H1 (cell line): ENCODE measurements around the gene FMN2. TPM values are rescaled to one million over a fixed set of nuclear protein-coding genes. Genes with fewer than 3 reads are reported as not detected.

ENCODE experiments used
- CTCF ChIA-PET: fragments of 300-600 bp; sonication (Branson Sonifier 250); formaldehyde crosslinking; loops from one replicate; lab custom pipeline; 2021; ENCODE audit not compliant: partially characterized antibody; lab: Charles Lee
- POLR2A ChIA-PET: fragments of 300-600 bp; sonication (Branson Sonifier 250); formaldehyde crosslinking; loops from one replicate; lab custom pipeline; 2021; ENCODE audit warnings: inconsistent platforms; ENCODE audit not compliant: partially characterized antibody; lab: Charles Lee
- DNase-seq, 2 experiments: peaks; one replicate each; pipeline versions ENCODE4 v3.0.0 to v3.0.0-alpha.2; 2010 to 2022; ENCODE audit warnings: low spot score in 2 of 2, low read depth in 1 of 2, mixed read lengths in 1 of 2
- FAIRE-seq: peaks from 2 replicates; lab custom pipeline; 2011; peaks lifted over from hg19 to GRCh38; lab: Jason Lieb, UNC
- H2AFZ ChIP-seq: 2 replicates; pipeline ENCODE4 v1.8.1; 2012; ENCODE audit warnings: low read length, inconsistent platforms
- H2AK5ac ChIP-seq: 2 replicates; pipeline ENCODE4 v1.6.1; 2013; ENCODE audit warnings: low read depth, low read length
- H2BK120ac ChIP-seq: replicated peaks from 2 replicates; pipeline ENCODE3; 2013; ENCODE audit warnings: low read depth, low read length, inconsistent platforms
- H2BK12ac ChIP-seq: 2 replicates; pipeline ENCODE4 v1.6.1; 2013; ENCODE audit warnings: low read depth, low read length
- H2BK15ac ChIP-seq: 2 replicates; pipeline ENCODE4 v1.6.1; 2013; ENCODE audit warnings: low read length
- H2BK20ac ChIP-seq: 2 replicates; pipeline ENCODE4 v1.6.1; 2013; ENCODE audit warnings: low read length
- H2BK5ac ChIP-seq: 2 replicates; pipeline ENCODE4 v1.6.1; 2013; ENCODE audit warnings: low read depth, low read length
- H3K14ac ChIP-seq: 2 replicates; pipeline ENCODE4 v1.6.1; 2013; ENCODE audit warnings: inconsistent platforms; ENCODE audit not compliant: insufficient read length
- H3K18ac ChIP-seq: 2 replicates; pipeline ENCODE4 v1.6.1; 2013; ENCODE audit warnings: low read length; ENCODE audit errors: extremely low read depth
- H3K23ac ChIP-seq: 2 replicates; pipeline ENCODE4 v1.6.1; 2013; ENCODE audit warnings: inconsistent platforms; ENCODE audit not compliant: insufficient read length
- H3K23me2 ChIP-seq: 2 replicates; pipeline ENCODE4 v1.6.1; 2013; ENCODE audit warnings: low read depth, low read length
- H3K27ac ChIP-seq: 2 replicates; pipeline ENCODE4 v1.6.1; 2011; ENCODE audit warnings: low read depth, low read length, inconsistent platforms
- H3K27me3 ChIP-seq, 4 experiments: replicated peaks in 1 of 4; 1 replicate in 1 of 4; 2 replicates in 3 of 4; pipeline versions ENCODE4 v1.6.1 to v1.8.1; 2011 to 2013; ENCODE audit warnings: low read length in 3 of 4, mild to moderate bottlenecking in 3 of 4, inconsistent platforms in 2 of 4, mixed read lengths in 2 of 4, moderate library complexity in 1 of 4; ENCODE audit not compliant: control insufficient read depth in 3 of 4, insufficient read depth in 3 of 4; ENCODE audit errors: extremely low read depth in 1 of 4
- H3K36me3 ChIP-seq, 4 experiments: 2 replicates each; pipeline versions ENCODE4 v1.6.1 to v1.8.1; 2011 to 2013; ENCODE audit warnings: mild to moderate bottlenecking in 4 of 4, low read length in 3 of 4, moderate library complexity in 2 of 4, control low read depth in 1 of 4, inconsistent platforms in 1 of 4; ENCODE audit not compliant: insufficient read depth in 4 of 4, control insufficient read depth in 2 of 4
- H3K4ac ChIP-seq: replicated peaks from 2 replicates; pipeline ENCODE3; 2013; ENCODE audit warnings: low read length, low read depth, mixed read lengths, inconsistent platforms; ENCODE audit not compliant: insufficient read length
- H3K4me1 ChIP-seq, 4 experiments: replicated peaks in 1 of 4; 1 replicate in 1 of 4; 2 replicates in 3 of 4; pipeline versions ENCODE4 v1.6.1 to v1.8.1; 2011 to 2013; ENCODE audit warnings: low read length in 3 of 4, inconsistent platforms in 2 of 4, mixed read lengths in 1 of 4; ENCODE audit not compliant: insufficient read depth in 4 of 4, control insufficient read depth in 3 of 4
- H3K4me2 ChIP-seq, 2 experiments: 2 replicates each; pipeline versions ENCODE4 v1.6.1 to v1.8.1; 2011 to 2013; ENCODE audit warnings: low read depth in 2 of 2, low read length in 2 of 2, control low read depth in 1 of 2, inconsistent platforms in 1 of 2, mild to moderate bottlenecking in 1 of 2; ENCODE audit not compliant: insufficient read depth in 1 of 2
- H3K4me3 ChIP-seq, 4 experiments: fragments of 200-600, 300-600 bp in 1 of 4; sonication (generic), shearing (Covaris generic), sonication (Bioruptor Twin) in 1 of 4; 2 replicates each; pipeline versions ENCODE4 v1.5.1 to v1.8.1; 2011 to 2016; ENCODE audit warnings: low read length in 4 of 4, low read depth in 3 of 4, control low read depth in 2 of 4, inconsistent platforms in 2 of 4, mild to moderate bottlenecking in 2 of 4, mixed read lengths in 1 of 4, moderate library complexity in 1 of 4; ENCODE audit not compliant: insufficient read depth in 2 of 4; ENCODE audit errors: extremely low read depth in 1 of 4
- H3K56ac ChIP-seq: replicated peaks from 2 replicates; pipeline ENCODE3; 2013; ENCODE audit warnings: low read depth, mild to moderate bottlenecking, mixed read lengths, low read length, inconsistent platforms; ENCODE audit not compliant: insufficient read length
- H3K79me1 ChIP-seq: 2 replicates; pipeline ENCODE4 v1.6.1; 2013; ENCODE audit warnings: low read depth, low read length, control low read depth
- H3K79me2 ChIP-seq, 2 experiments: 2 replicates each; pipeline versions ENCODE4 v1.6.1 to v1.8.1; 2012 to 2013; ENCODE audit warnings: low read length in 2 of 2, mild to moderate bottlenecking in 2 of 2, inconsistent platforms in 1 of 2; ENCODE audit not compliant: insufficient read depth in 2 of 2, control insufficient read depth in 1 of 2
- H3K9ac ChIP-seq, 4 experiments: replicated peaks in 1 of 4; 1 replicate in 1 of 4; 2 replicates in 3 of 4; pipeline versions ENCODE4 v1.6.1 to v1.8.1; 2011 to 2013; ENCODE audit warnings: low read depth in 3 of 4, low read length in 3 of 4, control low read depth in 2 of 4, mild to moderate bottlenecking in 2 of 4, moderate library complexity in 2 of 4, inconsistent platforms in 1 of 4; ENCODE audit errors: extremely low read depth in 1 of 4
- H3K9me3 ChIP-seq, 2 experiments: 2 replicates each; pipeline versions ENCODE4 v1.6.1 to v1.8.1; 2012 to 2013; ENCODE audit warnings: mild to moderate bottlenecking in 2 of 2, moderate library complexity in 2 of 2, control low read depth in 1 of 2, inconsistent platforms in 1 of 2, low read depth in 1 of 2, low read length in 1 of 2, mixed read lengths in 1 of 2; ENCODE audit not compliant: insufficient read depth in 2 of 2
- H4K20me1 ChIP-seq, 2 experiments: replicated peaks in 1 of 2; 2 replicates each; pipeline versions ENCODE3 to v1.8.1; 2011 to 2013; ENCODE audit warnings: inconsistent platforms in 2 of 2, low read length in 2 of 2, mild to moderate bottlenecking in 1 of 2; ENCODE audit not compliant: insufficient read depth in 2 of 2, control insufficient read depth in 1 of 2
- H4K5ac ChIP-seq: 2 replicates; pipeline ENCODE4 v1.6.1; 2013; ENCODE audit warnings: low read length, low read depth, mixed read lengths, inconsistent platforms; ENCODE audit not compliant: insufficient read length
- H4K8ac ChIP-seq: 2 replicates; pipeline ENCODE4 v1.8.0; 2013; ENCODE audit warnings: mild to moderate bottlenecking, moderate library complexity, low read length, inconsistent platforms; ENCODE audit not compliant: insufficient read depth; ENCODE audit errors: extremely low read depth
- H4K91ac ChIP-seq: replicated peaks from 2 replicates; pipeline ENCODE3; 2013; ENCODE audit warnings: low read length, mixed read lengths, inconsistent platforms; ENCODE audit not compliant: insufficient read length
- CHD1 ChIP-seq: IDR thresholded peaks from 2 replicates; pipeline ENCODE4 v1.6.1; 2012; ENCODE audit warnings: low read depth, low read length, improper control_type of control experiment
- RBBP5 ChIP-seq: IDR thresholded peaks from 2 replicates; pipeline ENCODE4 v1.7.1; 2012; ENCODE audit warnings: low read depth, mild to moderate bottlenecking, inconsistent platforms, low read length, moderate library complexity, borderline replicate concordance
- TEAD4 ChIP-seq: IDR thresholded peaks from 2 replicates; pipeline ENCODE4 v1.6.1; 2012; ENCODE audit warnings: low read depth, low read length, inconsistent platforms, mixed read lengths
- USF2 ChIP-seq: IDR thresholded peaks from 2 replicates; pipeline ENCODE4 v1.6.1; 2011; ENCODE audit warnings: low read length, improper control_type of control experiment
- WGBS, 2 experiments: shearing (Covaris generic) in 1 of 2; methylation state at CpG; one replicate each; pipeline versions ENCODE4 v1.1.6 to v1.1.7; 2013 to 2015; ENCODE audit warnings: low lambda C conversion rate in 2 of 2, mixed read lengths in 2 of 2, inconsistent platforms in 1 of 2, low coverage in 1 of 2, missing lambda C conversion rate in 1 of 2; ENCODE audit not compliant: insufficient replicate concordance in 2 of 2, insufficient coverage in 1 of 2, insufficient read length in 1 of 2; ENCODE audit errors: extremely low coverage in 1 of 2, missing lambda C conversion rate in 1 of 2; 5-methylcytosine and 5-hydroxymethylcytosine counted together
- polyA plus RNA-seq, 7 experiments: library from polyadenylated mRNA; depleted of rRNA in 3 of 7; stranded (reverse) in 5 of 7; unstranded in 2 of 7; fragments of >200 nt in 5 of 7; fragments of 200-250 nt in 2 of 7; gene quantifications; 1 replicate in 5 of 7; 2 replicates in 1 of 7; 4 replicates in 1 of 7; pipeline versions ENCODE4 v1.2.1 to v1.2.3, GENCODE V29; 2011 to 2013; ENCODE audit warnings: missing spikeins in 2 of 7, mixed read lengths in 2 of 7
- total RNA-seq: library from RNA; stranded (reverse); fragmentation: NEBNext Ultra II Directional; extraction: Animal tissue kit (Norgen Biotek cat#: 25700); gene quantifications from 2 replicates; pipeline ENCODE4 v1.2.1, GENCODE V29; 2021

Gene FMN2
- total and polyA plus RNA-seq, 2 of the 8 experiments (the other 6 are each of a cell fraction or from before 2014, with no cell fraction given), result 0.83 to 2.0 TPM

GRCh38 chr1:240320659-240321058 is 229.0 kb downstream of the FMN2 start:
- ChIA-PET POLR2A (no interaction called here), CTCF (interaction anchor here (1.6 kb wide), 1 partner anchor 11 kb away, joined by 7 read pairs; no protein-coding TSS in a partner anchor)
- Histone ChIP-seq H2AK5ac (no peak overlapping the region), H3K4me1 (peaks cover 0 to 2% (median 0%) of the 10 kb centered on the region in 4 experiments; a peak in 1 of 7 replicates), H2BK20ac (no peak overlapping the region), H2BK5ac (no peak overlapping the region), H2BK15ac (no peak overlapping the region), H2BK12ac (no peak overlapping the region), H4K5ac (no peak overlapping the region), H3K27ac (no peak overlapping the region), H3K79me1 (no peaks in the 10 kb centered on the region), H3K4me3 (no peak overlapping the region), H3K4me2 (no peak overlapping the region), H3K18ac (no peak overlapping the region), H2AFZ (no peak overlapping the region), H3K27me3 (no peaks in the 10 kb centered on the region), H3K23ac (no peak overlapping the region), H3K9ac (no peak overlapping the region), H4K8ac (no peak overlapping the region), H3K23me2 (no peaks in the 10 kb centered on the region; the same call in 1 of the 2 replicates), H3K14ac (no peak overlapping the region), H3K9me3 (no peaks in the 10 kb centered on the region), H4K91ac (no peak overlapping the region), H3K36me3 (no peaks in the 10 kb centered on the region), H3K79me2 (no peaks in the 10 kb centered on the region), H3K56ac (no peak overlapping the region), H2BK120ac (no peak overlapping the region), H3K4ac (no peak overlapping the region), H4K20me1 (no peaks in the 10 kb centered on the region)
- DNase-seq, result no peak
- FAIRE-seq, result no peak
- 68% methylated on average over 5 of the region's 5 CpGs; no CpG with 5 or more reads in 1 of the 2 experiments for WGBS, 2 experiments
- no peak for TF ChIP-seq CHD1
- no peak for TF ChIP-seq RBBP5
- TF ChIP-seq TEAD4, result no peak
- TF ChIP-seq USF2, result no peak
